Measurements from ENCODE around the gene PAK4.

Gene PAK4

DNA sequence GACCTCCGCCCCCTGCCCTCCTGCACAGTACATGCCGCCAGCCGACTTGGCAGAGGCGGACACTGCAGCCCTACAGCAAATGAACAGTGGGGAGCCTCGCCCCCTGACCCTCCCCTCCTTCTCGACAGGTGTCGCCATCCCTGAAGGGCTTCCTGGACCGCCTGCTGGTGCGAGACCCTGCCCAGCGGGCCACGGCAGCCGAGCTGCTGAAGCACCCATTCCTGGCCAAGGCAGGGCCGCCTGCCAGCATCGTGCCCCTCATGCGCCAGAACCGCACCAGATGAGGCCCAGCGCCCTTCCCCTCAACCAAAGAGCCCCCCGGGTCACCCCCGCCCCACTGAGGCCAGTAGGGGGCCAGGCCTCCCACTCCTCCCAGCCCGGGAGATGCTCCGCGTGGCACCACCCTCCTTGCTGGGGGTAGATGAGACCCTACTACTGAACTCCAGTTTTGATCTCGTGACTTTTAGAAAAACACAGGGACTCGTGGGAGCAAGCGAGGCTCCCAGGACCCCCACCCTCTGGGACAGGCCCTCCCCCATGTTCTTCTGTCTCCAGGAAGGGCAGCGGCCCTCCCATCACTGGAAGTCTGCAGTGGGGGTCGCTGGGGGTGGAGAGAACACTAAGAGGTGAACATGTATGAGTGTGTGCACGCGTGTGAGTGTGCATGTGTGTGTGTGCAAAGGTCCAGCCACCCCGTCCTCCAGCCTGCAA lies 52.9 kb downstream of the PAK4 start:
- no peak for DNase-seq

DNA sequence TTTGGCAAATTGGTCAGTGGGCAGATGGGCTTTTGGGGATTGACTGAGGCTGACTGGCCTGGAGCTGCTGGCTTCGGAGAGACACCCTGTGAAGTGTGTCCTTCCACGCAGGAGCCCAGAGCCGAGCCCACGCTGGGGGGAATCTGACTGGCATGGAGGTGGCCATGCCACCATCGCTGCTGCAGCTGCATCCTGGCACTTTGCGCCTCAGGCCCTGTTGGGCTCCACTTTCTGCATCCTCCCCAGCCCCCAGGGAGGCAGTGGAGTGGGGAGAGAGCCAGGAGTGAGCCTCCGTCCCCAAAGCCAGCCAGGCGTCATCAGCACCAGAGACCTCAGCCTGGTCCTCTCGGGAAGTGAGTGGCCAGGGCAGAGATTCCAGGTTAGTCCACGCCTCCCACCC lies 54.2 kb downstream of the PAK4 start:
- no peak for DNase-seq

DNA sequence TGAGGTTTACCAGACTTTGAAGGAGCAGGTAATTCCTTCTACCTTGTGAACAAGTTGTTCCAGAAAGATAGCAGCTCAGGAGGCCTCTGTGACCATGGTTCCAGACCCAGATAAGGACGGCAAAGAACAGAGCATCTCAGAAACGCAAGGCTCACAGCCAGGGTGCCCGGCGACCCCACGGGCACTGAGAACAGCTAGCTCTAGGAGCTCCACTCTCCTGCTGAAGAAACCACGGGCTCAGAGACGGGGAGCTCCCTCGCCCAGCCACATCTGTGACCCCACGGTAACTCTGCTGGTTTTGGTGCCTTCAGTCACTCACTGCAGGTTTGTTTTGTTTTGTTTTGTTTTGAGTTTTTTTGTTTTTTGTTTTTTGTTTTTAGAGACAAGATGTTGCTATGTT lies 55.2 kb downstream of the PAK4 start:
- no peak for DNase-seq

DNA sequence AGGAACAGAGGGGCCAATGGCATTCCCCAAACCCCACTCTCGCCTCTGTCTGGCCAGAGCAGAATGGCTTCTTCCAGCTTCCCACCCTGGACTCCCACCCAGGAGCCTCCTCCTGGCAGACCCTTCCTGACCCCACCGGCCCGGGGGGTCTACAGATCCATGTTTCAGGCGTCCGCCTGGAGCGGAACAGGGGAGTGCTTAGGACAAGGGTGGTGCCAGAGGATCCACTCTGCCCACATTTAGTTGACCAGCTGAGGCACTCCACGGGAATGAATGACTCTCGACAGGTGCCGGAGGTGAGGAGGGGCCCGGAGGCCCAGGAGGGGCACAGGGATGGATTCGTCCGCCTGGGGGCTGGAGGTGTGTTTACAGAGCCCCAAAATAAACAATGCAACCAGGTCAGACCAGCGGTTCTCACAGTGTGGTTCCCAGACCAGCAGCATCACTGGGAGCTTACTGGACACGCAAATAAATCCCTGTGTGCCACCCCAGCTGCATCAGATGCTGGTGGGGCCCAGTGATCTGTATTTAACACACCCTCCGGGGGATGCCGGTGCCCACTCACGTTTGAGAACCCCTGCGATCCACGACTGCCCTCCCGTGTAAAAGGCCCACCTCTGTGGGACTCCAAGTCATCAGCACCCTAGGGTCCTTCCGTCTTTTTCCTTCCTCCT lies 56.1 kb downstream of the PAK4 start:
- no peak for DNase-seq

DNA sequence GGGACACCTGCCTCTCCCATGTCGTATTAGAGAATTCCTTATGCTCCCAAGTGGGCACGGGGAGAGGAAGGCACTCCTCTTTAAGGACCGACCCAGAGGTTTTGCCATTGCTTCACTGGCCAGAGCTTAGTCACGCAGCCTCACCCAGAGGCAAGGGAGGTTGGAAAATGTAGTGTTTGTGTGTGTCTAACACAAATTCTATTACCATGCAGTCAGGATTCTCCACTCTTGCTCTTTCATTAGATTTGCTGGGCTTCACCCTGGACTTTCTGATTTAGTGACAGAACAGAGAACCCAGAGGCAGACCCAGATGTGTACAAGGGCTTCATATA lies 56.6 kb downstream of the PAK4 start:
- DNase-seq, result no peak

DNA sequence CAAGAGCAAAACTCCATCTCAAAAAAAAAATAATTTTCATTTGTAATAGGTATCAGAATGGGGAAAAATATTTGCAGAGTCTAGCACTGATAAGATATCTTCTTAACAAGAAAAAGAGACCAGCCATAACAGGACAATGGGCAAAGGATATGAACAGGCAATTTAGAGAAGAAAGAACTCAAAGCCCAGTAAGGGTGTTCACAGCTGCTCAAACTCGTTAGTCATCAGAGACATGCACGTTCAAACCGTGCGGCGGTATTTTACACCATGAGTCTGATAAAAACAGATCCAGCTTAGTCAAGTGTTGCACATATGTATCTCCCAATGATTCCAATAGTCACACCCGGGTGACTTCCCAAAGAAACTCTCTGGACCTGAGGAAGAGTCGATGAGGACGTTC lies 57.5 kb downstream of the PAK4 start:
- no peak for DNase-seq

DNA sequence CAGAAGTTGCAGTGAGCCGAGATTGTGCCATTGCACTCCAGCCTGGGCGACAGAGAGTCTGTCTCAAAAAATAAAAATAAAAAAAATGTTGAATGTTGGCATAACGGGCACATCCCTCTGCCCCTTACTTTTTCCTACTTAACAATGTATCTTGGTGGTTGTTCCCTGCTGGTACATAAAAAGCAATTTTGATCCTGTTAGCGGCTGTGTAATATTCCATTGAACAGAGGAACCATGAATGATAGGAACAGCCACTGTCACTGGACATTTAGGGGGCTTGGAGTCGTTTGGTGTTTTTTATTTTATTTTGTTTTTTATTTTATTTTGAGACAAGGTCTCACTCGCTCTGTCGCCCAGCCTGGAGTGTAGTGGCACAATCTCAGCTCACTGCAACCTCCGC lies 60.8 kb downstream of the PAK4 start:
- DNase-seq, result no peak

DNA sequence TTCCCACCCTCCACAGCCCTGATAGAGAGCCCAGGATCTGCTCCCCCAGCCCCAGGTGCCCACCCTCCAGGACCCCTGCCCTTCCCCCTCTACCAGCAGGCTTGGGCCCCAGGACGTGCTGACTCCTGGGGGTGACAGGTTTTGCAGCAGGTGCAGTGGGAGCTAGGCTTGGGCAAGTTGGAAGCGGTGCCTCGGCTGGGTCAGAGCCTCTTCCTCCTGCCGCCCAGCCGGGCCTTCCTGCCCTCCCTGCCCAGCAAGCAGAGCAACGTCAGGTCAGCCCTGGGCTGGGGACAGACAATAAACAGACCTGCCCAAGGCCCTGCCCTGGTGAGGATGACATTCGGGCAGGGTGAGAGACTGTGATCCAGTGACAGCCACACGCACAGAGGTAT lies 62.0 kb downstream of the PAK4 start:
- DNase-seq, result no peak

DNA sequence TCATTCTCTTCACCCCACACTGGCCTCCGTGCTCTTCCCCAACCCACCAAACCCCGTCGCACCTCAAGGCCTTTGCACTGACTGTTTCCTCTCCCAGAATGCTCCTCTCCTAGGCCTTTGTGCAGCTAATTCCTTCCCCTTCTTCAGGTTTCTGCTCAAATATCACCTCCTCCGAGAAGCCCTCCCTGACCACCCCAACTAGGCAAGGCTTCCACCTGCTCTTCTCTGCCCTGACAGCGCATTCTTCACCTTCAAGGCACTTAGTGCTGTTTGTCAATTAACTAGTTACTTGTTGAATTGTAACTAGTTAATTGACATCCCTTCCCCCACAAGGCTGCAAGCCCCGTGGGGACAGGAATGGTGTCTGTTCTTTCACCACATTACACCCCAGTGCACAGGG lies 63.4 kb downstream of the PAK4 start:
- DNase-seq, result no peak

DNA sequence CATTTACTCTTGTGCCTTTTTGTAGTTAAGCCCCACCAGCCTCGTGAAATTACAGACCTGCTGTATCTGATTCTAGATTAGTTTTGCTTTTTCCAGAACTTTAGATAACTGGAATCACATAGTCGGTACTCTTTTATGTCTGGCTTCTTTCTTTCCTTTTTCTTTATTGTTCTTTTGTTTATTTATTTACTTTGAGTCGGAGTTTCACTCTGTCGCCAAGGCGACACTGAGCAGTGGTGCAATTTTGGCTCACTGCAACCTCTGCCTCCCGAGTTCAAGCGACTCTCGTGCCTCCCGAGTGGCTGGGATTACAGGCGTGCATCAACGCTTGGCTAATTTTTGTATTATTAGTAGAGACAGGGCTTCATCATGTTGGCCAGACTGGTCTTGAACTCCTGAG lies 65.2 kb downstream of the PAK4 start:
- no peak for DNase-seq

DNA sequence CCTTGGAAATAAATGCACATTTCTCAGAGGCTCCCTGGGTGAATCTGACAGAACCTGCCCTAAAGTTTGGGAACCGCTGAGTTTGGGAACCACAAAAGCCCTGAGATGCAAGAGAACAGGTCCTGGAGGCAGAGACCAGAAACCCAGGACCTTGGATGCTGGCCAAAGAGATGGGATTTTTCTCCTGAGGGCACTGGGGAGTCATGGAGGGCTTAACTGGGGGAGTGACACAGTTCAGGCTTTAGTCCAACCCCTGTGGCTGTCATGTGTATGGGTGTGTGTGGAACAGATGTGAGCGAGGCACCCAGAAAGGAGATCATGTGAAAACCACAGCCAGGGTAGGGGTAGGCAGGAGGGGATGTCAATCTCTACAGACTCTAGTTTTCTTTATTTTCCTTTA lies 67.3 kb downstream of the PAK4 start:
- DNase-seq, result no peak

DNA sequence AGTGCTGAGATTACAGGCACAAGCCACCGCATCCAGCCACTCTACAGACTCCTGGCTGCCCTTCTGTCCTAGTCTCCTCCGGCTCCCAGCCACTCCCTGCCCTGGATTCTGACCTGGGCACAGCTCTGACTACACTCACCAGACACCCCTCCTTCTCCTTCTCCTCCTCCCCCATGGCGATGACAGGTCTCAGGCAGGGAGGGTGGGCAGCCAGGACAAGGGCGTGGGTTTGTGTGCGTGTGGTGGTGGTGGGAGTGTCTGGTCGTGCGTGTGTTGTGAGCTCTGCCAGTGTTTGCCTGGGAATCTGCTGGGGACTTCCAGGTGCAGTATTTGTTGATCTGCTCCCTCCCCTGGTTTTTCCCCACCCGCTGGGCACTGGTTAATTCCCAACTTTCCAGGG lies 68.2 kb downstream of the PAK4 start:
- DNase-seq, result no peak

DNA sequence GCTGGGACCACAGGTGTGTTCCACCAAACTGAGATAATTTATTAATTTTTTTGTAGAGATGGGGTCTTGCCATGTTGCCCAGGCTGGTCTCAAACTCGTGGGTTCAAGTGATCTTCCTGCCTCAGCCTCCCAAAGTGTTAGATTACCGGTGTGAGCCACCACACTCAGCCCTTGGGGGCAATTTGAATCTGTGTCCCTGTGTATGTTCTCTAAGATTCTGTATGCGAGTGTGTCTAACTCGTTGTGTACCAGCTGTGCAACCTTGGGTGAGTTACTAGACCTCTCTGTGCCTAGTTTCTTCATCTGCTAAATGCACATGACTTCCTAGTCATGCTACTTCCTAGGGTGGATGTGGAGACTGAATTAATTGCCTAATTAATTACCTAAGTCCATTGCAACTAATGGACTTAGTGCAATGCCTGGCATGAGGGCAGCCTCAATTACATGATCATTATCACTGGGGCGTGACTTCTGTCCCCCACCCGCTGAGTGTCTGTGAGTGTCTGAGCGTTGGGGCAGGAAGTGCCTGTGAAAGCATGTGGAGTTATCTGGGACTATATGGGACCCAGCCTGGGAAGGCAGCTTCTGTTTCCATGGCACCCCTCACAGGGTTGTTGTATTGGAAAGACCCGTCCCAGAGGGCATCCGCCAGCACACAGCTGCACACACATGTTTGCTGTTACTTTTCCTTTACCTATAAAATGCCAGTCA lies 69.4 kb downstream of the PAK4 start:
- no peak for DNase-seq

DNA sequence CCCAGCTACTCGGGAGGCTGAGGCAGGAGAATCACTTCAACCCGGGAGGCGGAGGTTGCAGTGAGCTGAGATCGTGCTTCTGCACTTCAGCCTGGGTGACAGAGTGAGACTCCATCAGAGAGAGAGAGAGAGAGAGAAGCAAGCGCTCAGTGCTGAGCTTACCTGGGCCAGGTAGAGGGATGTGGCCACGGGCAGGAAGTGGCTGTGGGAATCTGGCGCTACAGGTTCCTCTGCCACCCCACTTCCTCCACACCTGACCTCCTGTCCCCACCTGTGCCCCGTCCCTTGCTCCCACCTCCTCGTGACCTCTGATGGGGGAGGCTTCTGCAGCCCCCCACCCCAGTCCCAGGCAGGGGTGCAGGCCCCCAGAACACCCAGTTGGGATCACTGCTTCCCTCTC lies 70.2 kb downstream of the PAK4 start:
- no peak for DNase-seq

DNA sequence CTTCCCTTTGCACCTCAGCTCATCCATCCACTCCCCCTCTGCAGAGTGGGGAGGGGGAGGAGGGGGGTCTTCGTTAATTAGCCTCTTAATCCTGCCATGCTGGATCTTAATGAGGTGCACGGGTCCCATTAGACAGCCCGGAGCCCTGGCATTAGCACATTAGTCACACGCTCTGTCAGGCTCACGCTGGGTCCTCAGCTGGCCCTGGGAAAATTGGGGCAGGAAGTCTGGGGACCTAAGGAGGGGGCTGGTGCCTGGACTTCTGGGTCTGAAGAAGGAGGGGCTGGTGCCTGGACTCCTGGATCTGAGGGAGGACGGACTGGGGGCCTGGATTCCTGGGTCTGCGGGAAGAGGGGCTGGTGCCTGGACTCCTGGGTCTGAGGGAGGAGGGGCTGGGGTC lies 70.7 kb downstream of the PAK4 start:
- DNase-seq, result no peak

DNA sequence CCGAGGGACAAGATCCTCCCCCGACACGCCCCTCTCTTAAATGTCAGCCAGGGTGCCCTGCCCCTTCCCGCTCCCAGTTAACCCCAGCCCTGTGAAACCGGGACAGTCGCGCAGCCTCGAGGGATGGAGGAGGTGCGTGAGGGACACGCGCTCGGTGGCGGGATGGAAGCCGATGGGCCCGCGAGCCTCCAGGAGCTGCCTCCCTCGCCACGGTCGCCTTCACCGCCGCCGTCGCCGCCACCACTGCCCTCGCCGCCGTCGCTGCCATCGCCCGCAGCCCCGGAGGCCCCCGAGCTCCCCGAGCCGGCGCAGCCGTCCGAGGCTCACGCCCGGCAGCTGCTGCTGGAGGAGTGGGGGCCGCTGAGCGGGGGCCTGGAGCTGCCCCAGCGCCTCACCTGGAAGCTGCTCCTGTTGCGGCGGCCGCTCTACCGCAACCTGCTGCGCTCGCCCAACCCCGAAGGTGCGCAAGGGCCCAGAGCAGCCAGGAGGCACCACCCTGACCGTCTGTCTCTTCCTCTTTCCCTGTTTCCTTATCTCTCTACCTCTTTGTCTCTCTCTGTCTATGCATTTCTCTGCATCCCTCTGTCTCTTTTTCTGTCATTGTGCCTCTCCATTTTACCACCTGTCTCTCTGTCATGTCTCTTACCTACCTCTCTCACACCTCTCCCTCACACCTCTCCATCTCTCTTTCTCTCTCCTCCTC lies 71.4 kb downstream of the PAK4 start, which contains the start of gene NCCRP1:
Gene NCCRP1 (plus strand): TSS at position 105 of the 703 bp plus-strand sequence. CDS start 19 bp downstream, at position 124.
- DNase-seq, result no peak

DNA sequence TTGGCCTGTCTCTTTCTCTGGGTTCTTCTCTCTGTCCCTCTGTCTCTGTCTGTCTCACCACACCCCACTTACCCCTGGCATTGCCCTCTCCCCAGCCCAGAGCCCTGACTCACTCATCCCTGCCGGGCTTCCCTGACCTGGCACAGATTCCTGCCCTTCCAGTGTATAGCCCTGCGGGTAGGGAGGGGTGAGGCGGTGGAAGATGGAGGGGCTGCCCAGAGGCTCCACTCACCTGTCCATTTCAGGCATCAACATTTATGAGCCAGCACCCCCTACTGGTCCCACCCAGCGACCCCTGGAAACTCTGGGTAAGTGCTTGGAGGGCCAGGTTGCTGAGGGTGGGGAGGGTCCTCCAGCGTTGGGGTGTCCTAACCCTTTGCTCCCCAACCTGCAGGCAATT lies 72.2 kb downstream of the PAK4 start:
- no peak for DNase-seq

DNA sequence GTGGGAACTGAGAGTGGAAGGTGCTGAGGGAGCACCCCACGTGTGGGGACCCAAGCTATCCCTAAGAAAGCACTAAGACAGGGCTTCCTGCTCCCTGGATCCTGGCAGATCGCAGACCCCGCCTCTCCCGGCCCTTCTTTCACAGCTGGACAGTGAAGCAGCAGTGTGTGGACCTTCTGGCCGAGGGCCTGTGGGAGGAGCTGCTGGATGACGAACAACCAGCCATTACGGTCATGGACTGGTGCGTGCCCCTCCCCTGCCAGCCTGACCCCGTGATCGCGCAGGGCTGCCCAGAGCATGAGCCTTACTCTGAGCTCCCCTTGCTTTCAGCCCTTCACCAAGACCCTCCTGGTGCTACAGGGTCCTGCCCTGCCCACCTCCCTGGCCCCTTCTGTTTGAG lies 73.4 kb downstream of the PAK4 start:
- peak in 34 of 51 donors; percentile 2 to 73 (median 29) for DNase-seq

DNA sequence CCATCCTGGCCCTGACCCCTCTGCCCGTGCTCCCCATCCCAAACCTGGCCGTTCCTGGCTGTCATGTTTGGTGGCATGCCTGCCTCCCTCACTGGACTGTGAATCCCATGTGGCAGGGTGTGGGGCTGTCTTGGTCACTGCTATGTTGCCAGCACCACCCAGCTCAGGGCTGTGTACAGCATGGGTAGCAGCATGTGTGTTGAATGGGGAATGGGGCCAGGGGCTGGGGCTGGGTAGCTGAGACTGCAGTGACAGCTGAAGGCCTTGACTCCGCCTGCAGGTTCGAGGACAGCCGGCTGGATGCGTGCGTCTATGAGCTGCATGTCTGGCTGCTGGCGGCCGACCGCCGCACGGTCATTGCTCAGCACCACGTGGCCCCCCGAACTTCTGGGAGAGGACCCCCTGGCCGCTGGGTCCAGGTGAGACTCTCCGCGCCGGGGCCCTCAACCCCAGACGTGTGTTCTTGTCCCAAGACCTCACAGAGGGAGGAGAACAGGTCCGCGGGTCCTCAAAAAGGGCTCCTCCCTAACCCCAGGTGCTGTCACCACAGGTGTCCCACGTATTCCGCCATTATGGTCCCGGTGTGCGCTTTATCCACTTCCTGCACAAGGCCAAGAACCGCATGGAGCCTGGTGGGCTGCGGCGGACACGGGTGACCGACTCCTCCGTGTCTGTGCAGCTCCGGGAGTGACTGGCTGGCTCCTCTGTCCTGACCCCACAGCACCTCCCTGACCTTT lies 74.6 kb downstream of the PAK4 start:
- DNase-seq, result no peak

DNA sequence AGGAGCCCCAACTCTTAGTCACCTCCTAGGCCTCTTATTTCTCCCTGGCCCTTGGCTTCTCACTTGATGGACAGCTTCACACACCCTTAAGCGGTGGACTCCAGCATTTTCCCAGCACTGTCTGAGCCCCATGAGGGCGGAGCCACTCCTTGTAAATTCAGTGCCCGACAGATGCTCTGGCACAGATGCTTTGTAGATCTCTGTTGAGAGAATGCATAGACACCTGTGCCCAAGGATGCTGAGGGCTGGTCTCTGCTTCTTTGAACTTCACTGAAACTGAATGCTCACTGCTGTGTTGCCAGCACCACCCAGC lies 75.2 kb downstream of the PAK4 start:
- no peak for DNase-seq

DNA sequence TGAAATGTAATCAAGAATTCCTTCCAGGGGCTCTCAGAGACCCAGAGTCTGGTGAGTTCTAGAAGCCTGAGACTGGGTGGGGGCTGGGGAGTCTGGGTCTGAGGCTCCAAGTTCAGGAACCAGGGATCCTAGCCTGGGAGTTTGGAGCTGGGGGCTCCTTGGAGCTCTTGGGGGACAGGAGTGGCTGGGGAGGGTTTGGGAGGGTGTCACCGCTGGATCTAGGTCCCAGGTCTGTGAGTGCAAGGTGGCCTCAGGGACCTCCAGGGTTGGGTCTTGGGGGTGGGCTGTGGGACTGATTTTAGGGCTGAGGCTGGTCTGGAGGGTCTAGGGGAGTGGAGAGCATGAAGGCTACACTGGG lies 77.4 kb downstream of the PAK4 start:
- no peak for DNase-seq

Data from hypothalamus (tissue), 51 donors.